ENCODE data around the gene GRM8.

The GRM8 gene

GRCh38 chr7:126978865-126979264 lies 273.9 kb downstream of the GRM8 start:
- TF ChIP-seq POLR2AphosphoS5 (IDR thresholded peaks at IDR 0.05; ENCODE audit: low read depth, low read length), result no peak
- no peak for TF ChIP-seq TAF1 (IDR thresholded peaks at IDR 0.05; ENCODE audit: borderline replicate concordance, insufficient read depth, low read length)
- TF ChIP-seq SIN3A (IDR thresholded peaks at IDR 0.05; ENCODE audit: borderline replicate concordance, insufficient read depth, low read length), result no peak
- no peak for TF ChIP-seq FOXP2 (optimal IDR thresholded peaks at IDR 0.05; ENCODE audit: borderline replicate concordance, extremely low read depth, extremely low read length, insufficient read depth)
- no peak for TF ChIP-seq REST (IDR thresholded peaks at IDR 0.05; ENCODE audit: insufficient read depth in 1 of 2, low read depth in 2 of 2, low read length in 2 of 2)

GRCh38 chr7:126973066-126973465 lies 279.7 kb downstream of the GRM8 start:
- no peak for TF ChIP-seq POLR2AphosphoS5 (IDR thresholded peaks at IDR 0.05; ENCODE audit: low read depth, low read length)
- no peak for TF ChIP-seq REST (IDR thresholded peaks at IDR 0.05; ENCODE audit: insufficient read depth in 1 of 2, low read depth in 2 of 2, low read length in 2 of 2)

GRCh38 chr7:126972571-126972970 lies 280.2 kb downstream of the GRM8 start:
- TF ChIP-seq FOXP2 (optimal IDR thresholded peaks at IDR 0.05; ENCODE audit: borderline replicate concordance, extremely low read depth, extremely low read length, insufficient read depth), result no peak
- TF ChIP-seq TAF1 (IDR thresholded peaks at IDR 0.05; ENCODE audit: borderline replicate concordance, insufficient read depth, low read length), result no peak
- TF ChIP-seq SIN3A (IDR thresholded peaks at IDR 0.05; ENCODE audit: borderline replicate concordance, insufficient read depth, low read length), result no peak
- TF ChIP-seq REST (IDR thresholded peaks at IDR 0.05; ENCODE audit: insufficient read depth in 1 of 2, low read depth in 2 of 2, low read length in 2 of 2), result no peak
- TF ChIP-seq POLR2AphosphoS5 (IDR thresholded peaks at IDR 0.05; ENCODE audit: low read depth, low read length), result no peak

- no peak for TF ChIP-seq TAF1 (IDR thresholded peaks at IDR 0.05; ENCODE audit: borderline replicate concordance, insufficient read depth, low read length)
- TF ChIP-seq FOXP2 (optimal IDR thresholded peaks at IDR 0.05; ENCODE audit: borderline replicate concordance, extremely low read depth, extremely low read length, insufficient read depth), result no peak
- TF ChIP-seq REST (IDR thresholded peaks at IDR 0.05; ENCODE audit: insufficient read depth in 1 of 2, low read depth in 2 of 2, low read length in 2 of 2), result no peak
- TF ChIP-seq POLR2AphosphoS5 (IDR thresholded peaks at IDR 0.05; ENCODE audit: low read depth, low read length), result no peak
- no peak for TF ChIP-seq SIN3A (IDR thresholded peaks at IDR 0.05; ENCODE audit: borderline replicate concordance, insufficient read depth, low read length)
These were observed 293.1 kb downstream of the GRM8 start for GRCh38 chr7:126959649-126960048.

GRCh38 chr7:126958367-126958766 lies 294.4 kb downstream of the GRM8 start:
- no peak for TF ChIP-seq TAF1 (IDR thresholded peaks at IDR 0.05; ENCODE audit: borderline replicate concordance, insufficient read depth, low read length)
- TF ChIP-seq POLR2AphosphoS5 (IDR thresholded peaks at IDR 0.05; ENCODE audit: low read depth, low read length), result no peak
- no peak for TF ChIP-seq SIN3A (IDR thresholded peaks at IDR 0.05; ENCODE audit: borderline replicate concordance, insufficient read depth, low read length)
- no peak for TF ChIP-seq REST (IDR thresholded peaks at IDR 0.05; ENCODE audit: insufficient read depth in 1 of 2, low read depth in 2 of 2, low read length in 2 of 2)
- no peak for TF ChIP-seq FOXP2 (optimal IDR thresholded peaks at IDR 0.05; ENCODE audit: borderline replicate concordance, extremely low read depth, extremely low read length, insufficient read depth)

Data from PFSK-1 (cell line).